ENCODE results near the gene PPM1H.
"Not testable (repeated sequence)": the region's sequence is repeated elsewhere in the genome, so short reads cannot be mapped to it uniquely, and the experiment has no call there.

- not testable (repeated sequence) for TF ChIP-seq CTCF (IDR thresholded peaks at IDR 0.05); POLR2A (IDR thresholded peaks at IDR 0.05); POLR2AphosphoS5 (IDR thresholded peaks at IDR 0.05; ENCODE audit: insufficient read depth in 1 of 2, low read depth in 1 of 2)
Measured at GRCh38 chr12:62942316-62942715, 7.4 kb upstream of the PPM1H start.

Measured in vagina (tissue), 2 donors.